ENCODE measurements around the gene NT5DC2.

- TF ChIP-seq, protein P1, sequence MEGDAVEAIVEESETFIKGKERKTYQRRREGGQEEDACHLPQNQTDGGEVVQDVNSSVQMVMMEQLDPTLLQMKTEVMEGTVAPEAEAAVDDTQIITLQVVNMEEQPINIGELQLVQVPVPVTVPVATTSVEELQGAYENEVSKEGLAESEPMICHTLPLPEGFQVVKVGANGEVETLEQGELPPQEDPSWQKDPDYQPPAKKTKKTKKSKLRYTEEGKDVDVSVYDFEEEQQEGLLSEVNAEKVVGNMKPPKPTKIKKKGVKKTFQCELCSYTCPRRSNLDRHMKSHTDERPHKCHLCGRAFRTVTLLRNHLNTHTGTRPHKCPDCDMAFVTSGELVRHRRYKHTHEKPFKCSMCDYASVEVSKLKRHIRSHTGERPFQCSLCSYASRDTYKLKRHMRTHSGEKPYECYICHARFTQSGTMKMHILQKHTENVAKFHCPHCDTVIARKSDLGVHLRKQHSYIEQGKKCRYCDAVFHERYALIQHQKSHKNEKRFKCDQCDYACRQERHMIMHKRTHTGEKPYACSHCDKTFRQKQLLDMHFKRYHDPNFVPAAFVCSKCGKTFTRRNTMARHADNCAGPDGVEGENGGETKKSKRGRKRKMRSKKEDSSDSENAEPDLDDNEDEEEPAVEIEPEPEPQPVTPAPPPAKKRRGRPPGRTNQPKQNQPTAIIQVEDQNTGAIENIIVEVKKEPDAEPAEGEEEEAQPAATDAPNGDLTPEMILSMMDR (IDR thresholded peaks at IDR 0.05; ENCODE audit: low read depth, low read length): no peak
- TF ChIP-seq POLR2A (IDR thresholded peaks at IDR 0.05; ENCODE audit: extremely low read depth, insufficient read length) (no peak), MYC (IDR thresholded peaks at IDR 0.05; ENCODE audit: low read depth, low read length) (no peak)
- TF ChIP-seq, protein P2, sequence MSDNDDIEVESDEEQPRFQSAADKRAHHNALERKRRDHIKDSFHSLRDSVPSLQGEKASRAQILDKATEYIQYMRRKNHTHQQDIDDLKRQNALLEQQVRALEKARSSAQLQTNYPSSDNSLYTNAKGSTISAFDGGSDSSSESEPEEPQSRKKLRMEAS (IDR thresholded peaks at IDR 0.05; ENCODE audit: low read depth, low read length): no peak
Measured at GRCh38 chr3:52477796-52478095, 55.9 kb downstream of the NT5DC2 start.
